Tibial nerve (tissue), 4 donors: ENCODE measurements around the gene CD83.

ENCODE experiments used
- CTCF ChIP-seq, 5 experiments: fragments of 200-600 bp in 3 of 5; fragments of 450-650 bp in 2 of 5; sonication (generic) in 3 of 5; IDR thresholded peaks; one replicate each; pipeline ENCODE4 v1.5.1; 2016 to 2019; ENCODE audit warnings: antibody characterized with exemption in 5 of 5, mild to moderate bottlenecking in 3 of 5, moderate library complexity in 2 of 5
- EP300 ChIP-seq, 2 donors: sonication (generic); formaldehyde crosslinking; IDR thresholded peaks; one replicate each; pipeline ENCODE4 v1.6.1; 2017; ENCODE audit warnings: antibody characterized with exemption in 2 of 2, mild to moderate bottlenecking in 1 of 2
- POLR2A ChIP-seq, 2 donors: fragments of 450-650 bp; IDR thresholded peaks; one replicate each; pipeline ENCODE4 v1.6.1; 2017; ENCODE audit warnings: antibody characterized with exemption in 2 of 2, mild to moderate bottlenecking in 2 of 2, moderate library complexity in 2 of 2

- TF ChIP-seq POLR2A (IDR thresholded peaks at IDR 0.05) (no peak), CTCF (IDR thresholded peaks at IDR 0.05) (no peak), EP300 (IDR thresholded peaks at IDR 0.05) (no peak)
Measured at GRCh38 chr6:14132244-14132920, 14.8 kb downstream of the CD83 start.
